ENCODE measurements around the gene CAPN10. TPM values are rescaled to one million over a fixed set of nuclear protein-coding genes. Genes with fewer than 3 reads are reported as not detected.

Gene CAPN10
- polyA plus RNA-seq, 1 donor (not counting 4 experiments of a cell fraction or from before 2014, with no cell fraction given): 7.1 TPM

GRCh38 chr2:240594511-240595380, 8.2 kb downstream of the CAPN10 start:
- no peak for FAIRE-seq
- no peaks in the 10 kb centered on the region for H3K9me1 ChIP-seq (ENCODE audit: control insufficient read depth, extremely low read depth, insufficient read depth, low read length)
- H4K20me1 ChIP-seq (ENCODE audit: control insufficient read depth, extremely low read depth, insufficient read depth, low read length): peaks cover 14% of the 10 kb centered on the region
- dilution Hi-C loops (cut with MboI; ENCODE audit: extremely low pct_ligation_motif_present, low sequenced_read_pairs): no loop called here
- peaks cover 14 to 23% of the 10 kb centered on the region in 2 experiments for H3K36me3 ChIP-seq (ENCODE audit: control insufficient read depth in 2 of 2, extremely low read depth in 1 of 2, insufficient read depth in 2 of 2, low read length in 2 of 2)
- H2AFZ ChIP-seq (ENCODE audit: control insufficient read depth, low read length): no peak overlapping the region
- no peaks in the 10 kb centered on the region for H3K27me3 ChIP-seq (ENCODE audit: control insufficient read depth, extremely low read depth, insufficient read depth, low read length)
- no peak overlapping the region for H3K4me3 ChIP-seq (ENCODE audit: control insufficient read depth in 2 of 3, extremely low read depth in 1 of 3, insufficient read depth in 2 of 3, low read depth in 1 of 3, low read length in 3 of 3)
- H3K9ac ChIP-seq (ENCODE audit: control insufficient read depth, extremely low read depth, insufficient read depth, low read length): no peak overlapping the region
- H3K9me3 ChIP-seq (ENCODE audit: control insufficient read depth, low read depth, low read length): no peaks in the 10 kb centered on the region
- TF ChIP-seq CTCF (optimal IDR thresholded peaks at IDR 0.05 in 1 of 3, IDR thresholded peaks at IDR 0.05 in 1 of 3, conservative IDR thresholded peaks at IDR 0.05 in 1 of 3; ENCODE audit: extremely low read depth in 1 of 3, insufficient read depth in 2 of 3, low read length in 3 of 3) (no peak), EZH2 (IDR thresholded peaks at IDR 0.05; ENCODE audit: low read length) (no peak)
- no peak for DNase-seq (ENCODE audit: low read depth, low spot score)
- H3K4me1 ChIP-seq (ENCODE audit: control insufficient read depth, extremely low read depth, insufficient read depth, low read length): no peaks in the 10 kb centered on the region
- no peak overlapping the region for H3K27ac ChIP-seq (ENCODE audit: control insufficient read depth, insufficient read depth, low read length)
- H3K79me2 ChIP-seq (ENCODE audit: control insufficient read depth, insufficient read depth, low read length): peaks cover 22% of the 10 kb centered on the region
- H3K4me2 ChIP-seq (ENCODE audit: control insufficient read depth, extremely low read depth, insufficient read depth, low read depth, low read length): no peak overlapping the region

GRCh38 chr2:240595381-240596079, 9.0 kb downstream of the CAPN10 start:
- peaks cover 14 to 19% of the 10 kb centered on the region in 2 experiments for H3K36me3 ChIP-seq (ENCODE audit: control insufficient read depth in 2 of 2, extremely low read depth in 1 of 2, insufficient read depth in 2 of 2, low read length in 2 of 2)
- H2AFZ ChIP-seq (ENCODE audit: control insufficient read depth, low read length): no peak overlapping the region
- TF ChIP-seq EZH2 (IDR thresholded peaks at IDR 0.05; ENCODE audit: low read length): no peak
- peak; percentile 10 to 30 (median 18) for TF ChIP-seq CTCF (optimal IDR thresholded peaks at IDR 0.05 in 1 of 3, IDR thresholded peaks at IDR 0.05 in 1 of 3, conservative IDR thresholded peaks at IDR 0.05 in 1 of 3; ENCODE audit: extremely low read depth in 1 of 3, insufficient read depth in 2 of 3, low read length in 3 of 3)
- H3K27ac ChIP-seq (ENCODE audit: control insufficient read depth, insufficient read depth, low read length): no peak overlapping the region
- DNase-seq (ENCODE audit: low read depth, low spot score) (no peak), FAIRE-seq (no peak)
- peaks cover 14% of the 10 kb centered on the region for H4K20me1 ChIP-seq (ENCODE audit: control insufficient read depth, extremely low read depth, insufficient read depth, low read length)
- dilution Hi-C loops (cut with MboI; ENCODE audit: extremely low pct_ligation_motif_present, low sequenced_read_pairs): no loop called here
- no peaks in the 10 kb centered on the region for H3K27me3 ChIP-seq (ENCODE audit: control insufficient read depth, extremely low read depth, insufficient read depth, low read length)
- H3K9me3 ChIP-seq (ENCODE audit: control insufficient read depth, low read depth, low read length): no peaks in the 10 kb centered on the region
- no peak overlapping the region for H3K4me2 ChIP-seq (ENCODE audit: control insufficient read depth, extremely low read depth, insufficient read depth, low read depth, low read length)
- H3K79me2 ChIP-seq (ENCODE audit: control insufficient read depth, insufficient read depth, low read length): peaks cover 14% of the 10 kb centered on the region
- no peak overlapping the region for H3K4me3 ChIP-seq (ENCODE audit: control insufficient read depth in 2 of 3, extremely low read depth in 1 of 3, insufficient read depth in 2 of 3, low read depth in 1 of 3, low read length in 3 of 3)
- H3K4me1 ChIP-seq (ENCODE audit: control insufficient read depth, extremely low read depth, insufficient read depth, low read length): no peaks in the 10 kb centered on the region
- H3K9ac ChIP-seq (ENCODE audit: control insufficient read depth, extremely low read depth, insufficient read depth, low read length): no peak overlapping the region
- no peaks in the 10 kb centered on the region for H3K9me1 ChIP-seq (ENCODE audit: control insufficient read depth, extremely low read depth, insufficient read depth, low read length)

Data from keratinocyte (primary cell).